GM12878 (cell line): Measurements from ENCODE around the gene FAM118B. TPM values are rescaled to one million over a fixed set of nuclear protein-coding genes. Genes with fewer than 3 reads are reported as not detected.

ENCODE experiments used
- ATAC-seq: fragments of 200-7000 bp; cut with Tn5 transposase; 3 replicates; pipeline ENCODE4 v1.9.1; 2020; ENCODE audit warnings: mild to moderate bottlenecking, moderate library complexity
- BruUV-seq: library from RNA; stranded (reverse); fragments of 400-500 nt; replicated peaks from 2 replicates; lab custom pipeline; 2021; lab: Mats Ljungman, UMichigan
- CTCF ChIA-PET: fragments of 300-600 bp; sonication (Branson Sonifier 250); formaldehyde crosslinking; extraction: SDS; loops from one replicate; lab custom pipeline; 2021; ENCODE audit warnings: inconsistent platforms; lab: Yijun Ruan, JAX
- POLR2A ChIA-PET: fragments of 350-600 bp; formaldehyde crosslinking; extraction: SDS; loops from one replicate; lab custom pipeline; 2021; ENCODE audit warnings: inconsistent platforms; lab: Charles Lee
- RAD21 ChIA-PET: fragments of 300-600 bp; sonication (Branson Sonifier 250); formaldehyde crosslinking; loops from one replicate; lab custom pipeline; 2023; ENCODE audit warnings: antibody characterized with exemption; ENCODE audit not compliant: unreplicated experiment; lab: Charles Lee
- SMC1A ChIA-PET: fragments of 300-600 bp; sonication (Branson Sonifier 250); formaldehyde crosslinking; loops from one replicate; lab custom pipeline; 2023; ENCODE audit not compliant: unreplicated experiment, uncharacterized antibody; lab: Charles Lee
- DNase-seq: peaks from one replicate; pipeline ENCODE4 v3.0.0-alpha.2; 2011; ENCODE audit warnings: low read depth, low spot score
- FAIRE-seq: peaks from 3 replicates; lab custom pipeline; 2011; peaks lifted over from hg19 to GRCh38; lab: Jason Lieb, UNC
- H2AFZ ChIP-seq: 2 replicates; pipeline ENCODE4 v1.6.0; 2011; ENCODE audit warnings: low read depth, low read length, control low read depth; ENCODE audit not compliant: control insufficient read depth
- H3K27ac ChIP-seq: 2 replicates; pipeline ENCODE4 v1.5.1; 2011; ENCODE audit warnings: control low read depth; ENCODE audit not compliant: control insufficient read depth, insufficient read depth
- H3K27me3 ChIP-seq, 2 experiments: replicated peaks in 1 of 2; 2 replicates each; pipeline versions ENCODE4 v1.6.0 to v1.6.1; 2011; ENCODE audit warnings: low read length in 1 of 2; ENCODE audit not compliant: control insufficient read depth in 2 of 2, insufficient read depth in 2 of 2
- H3K36me3 ChIP-seq, 2 experiments: 2 replicates each; pipeline ENCODE4 v1.5.1; 2011; ENCODE audit warnings: low read length in 1 of 2; ENCODE audit not compliant: control insufficient read depth in 2 of 2, insufficient read depth in 2 of 2
- H3K4me1 ChIP-seq: 2 replicates; pipeline ENCODE4 v1.6.1; 2011; ENCODE audit warnings: mild to moderate bottlenecking, low read length, moderate library complexity, mixed read lengths; ENCODE audit not compliant: control insufficient read depth, insufficient read depth
- H3K4me2 ChIP-seq: 2 replicates; pipeline ENCODE4 v1.6.0; 2011; ENCODE audit warnings: control low read depth; ENCODE audit not compliant: control insufficient read depth, insufficient read depth
- H3K4me3 ChIP-seq: fragments of 200-600 bp; sonication (generic); 2 replicates; pipeline ENCODE4 v1.5.1; 2016
- H3K79me2 ChIP-seq: 2 replicates; pipeline ENCODE4 v1.6.0; 2011; ENCODE audit warnings: low read length; ENCODE audit not compliant: control insufficient read depth, insufficient read depth
- H3K9ac ChIP-seq: 2 replicates; pipeline ENCODE4 v1.8.0; 2011; ENCODE audit warnings: low read length, control low read depth, mixed read lengths; ENCODE audit not compliant: control insufficient read depth, insufficient read depth
- H3K9me3 ChIP-seq: replicated peaks from 3 replicates; pipeline ENCODE4 v1.5.1; 2011; ENCODE audit warnings: mild to moderate bottlenecking, low read length; ENCODE audit not compliant: control insufficient read depth, insufficient read depth
- H4K20me1 ChIP-seq: 2 replicates; pipeline ENCODE4 v1.6.0; 2011; ENCODE audit not compliant: control insufficient read depth, insufficient read depth
- BCLAF1 ChIP-seq: fragments of 450-650 bp; IDR thresholded peaks from 2 replicates; pipeline ENCODE4 v1.6.1; 2017; ENCODE audit warnings: antibody characterized with exemption, mild to moderate bottlenecking, moderate library complexity
- BHLHE40 ChIP-seq, 2 experiments: fragments of 450-650 bp in 1 of 2; IDR thresholded peaks; 2 replicates each; pipeline ENCODE4 v1.6.1; 2011 to 2017; ENCODE audit warnings: low read depth in 2 of 2, borderline replicate concordance in 1 of 2, improper control_type of control experiment in 1 of 2, low read length in 1 of 2, mild to moderate bottlenecking in 1 of 2
- CREM ChIP-seq: IDR thresholded peaks from 2 replicates; pipeline ENCODE4 v1.6.1; 2014; ENCODE audit warnings: antibody characterized with exemption, low read depth
- MEF2B ChIP-seq: fragments of 450-650 bp; IDR thresholded peaks from 2 replicates; pipeline ENCODE4 v1.6.1; 2018; ENCODE audit warnings: mild to moderate bottlenecking, moderate library complexity; ENCODE audit not compliant: partially characterized antibody, poor library complexity, severe bottlenecking
- STAT3 ChIP-seq: IDR thresholded peaks from 2 replicates; pipeline ENCODE4 v1.6.1; 2011; ENCODE audit warnings: low read depth, low read length, improper control_type of control experiment
- ZSCAN29 ChIP-seq: fragments of 450-650 bp; IDR thresholded peaks from 2 replicates; pipeline ENCODE4 v1.6.1; 2017; ENCODE audit warnings: mild to moderate bottlenecking, moderate library complexity
- WGBS: methylation state at CpG from one replicate; pipeline ENCODE4 v1.1.6; 2016; ENCODE audit warnings: low lambda C conversion rate; ENCODE audit not compliant: insufficient replicate concordance, insufficient coverage; ENCODE audit errors: missing lambda C conversion rate; 5-methylcytosine and 5-hydroxymethylcytosine counted together
- in situ Hi-C: fragments of 300-500 bp; cut with MboI; formaldehyde crosslinking; loops from 9 replicates; pipeline ENCODE4 v1.14.3; 2018; ENCODE audit warnings: mixed read lengths
- intact Hi-C: fragments of 100-400 bp; cut with micrococcal nuclease; formaldehyde crosslinking; loops from one replicate; pipeline ENCODE4 v1.14.2; 2022; ENCODE audit not compliant: unreplicated experiment
- polyA plus RNA-seq, 11 experiments: library from polyadenylated mRNA; depleted of rRNA in 4 of 11; unstranded in 6 of 11; stranded (reverse) in 5 of 11; fragments of >200 nt; fragmentation: Nextera tagmentation in 4 of 11; fragmentation: Illumina TruSeq in 1 of 11; extraction: Ambion mirVana in 4 of 11; extraction: Trizol in 1 of 11; gene quantifications; 1 replicate in 1 of 11; 2 replicates in 10 of 11; pipeline versions ENCODE4 v1.2.1 to v1.2.3, GENCODE V29; 2011 to 2016; ENCODE audit warnings: inconsistent platforms in 2 of 11, missing spikeins in 2 of 11, low read depth in 1 of 11
- total RNA-seq, 4 experiments: library from RNA; depleted of rRNA in 3 of 4; stranded (reverse); fragments of >200 nt in 3 of 4; fragmentation: Illumina TruSeq in 1 of 4; extraction: Trizol in 1 of 4; gene quantifications; 2 replicates each; pipeline versions ENCODE4 v1.2.1 to v1.2.3, GENCODE V29; 2013 to 2021

The FAM118B gene
- total and polyA plus RNA-seq, 10 of the 15 experiments (the other 5 are each of a cell fraction or from before 2014, with no cell fraction given), result 12.8 to 29.7 (median 16.5) TPM

- no TSS peak for BruUV-seq
- in situ Hi-C loops, result no loop called here
These were observed 25.4 kb upstream of the FAM118B start for GRCh38 chr11:126186025-126186698.

More at GRCh38 chr11:126186025-126186698, 25.4 kb upstream of the FAM118B start:
- ChIA-PET POLR2A (no interaction called here), CTCF (interaction anchor here (1.3 to 10.7 kb wide), 4 partner anchors 8 to 262 kb away, joined by 3 to 220 read pairs (median 62); partner anchors contain the start of gene VSIG10L2), SMC1A (interaction anchor here (0.6 to 1.5 kb wide), 2 partner anchors 9 to 147 kb away, joined by 3 to 5 read pairs; no protein-coding TSS in a partner anchor), RAD21 (interaction anchor here (2.1 kb wide), 1 partner anchor 243 kb away, joined by 8 read pairs; no protein-coding TSS in a partner anchor)
- H3K4me3 ChIP-seq, result no peak overlapping the region
- peaks cover 0 to 8% of the 10 kb centered on the region in 2 experiments; a peak in 2 of 4 replicates for H3K36me3 ChIP-seq
- no peak overlapping the region for H3K27ac ChIP-seq
- H3K4me2 ChIP-seq, result no peak overlapping the region
- H3K4me1 ChIP-seq, result peaks cover 30% of the 10 kb centered on the region
- H3K9me3 ChIP-seq, result no peaks in the 10 kb centered on the region
- no peak for FAIRE-seq
- no peak overlapping the region for H2AFZ ChIP-seq
- no peaks in the 10 kb centered on the region for H3K79me2 ChIP-seq
- intact Hi-C loops, result no loop called here
- H3K27me3 ChIP-seq, result no peaks in the 10 kb centered on the region
- H4K20me1 ChIP-seq, result no peaks in the 10 kb centered on the region
- ATAC-seq, result no peak
- DNase-seq, result no peak
- TF ChIP-seq STAT3 (no peak), ZSCAN29 (no peak), BHLHE40 (IDR thresholded peaks at IDR 0.05; ENCODE audit: borderline replicate concordance in 1 of 2, low read depth in 2 of 2, low read length in 1 of 2) (no peak), MEF2B (no peak), CREM (no peak), BCLAF1 (no peak)
- no peak overlapping the region for H3K9ac ChIP-seq
- WGBS, result 81% methylated on average over 15 of the region's 15 CpGs
